ENCODE data around the gene ZNF236.

ZNF236 gene

GRCh38 chr18:76992226-76993084, 170.1 kb downstream of the ZNF236 start:
- no peak for DNase-seq

- DNase-seq: no peak
Observed at GRCh38 chr18:76993085-76993382, 170.7 kb downstream of the ZNF236 start.

GRCh38 chr18:76993573-76993972, 171.2 kb downstream of the ZNF236 start:
- DNase-seq: no peak

- no peak for DNase-seq
Observed at GRCh38 chr18:76994086-76994654, 171.8 kb downstream of the ZNF236 start.

- DNase-seq: no peak
Observed at GRCh38 chr18:76995896-76996295, 173.5 kb downstream of the ZNF236 start.

GRCh38 chr18:76996429-76996828, 174.1 kb downstream of the ZNF236 start:
- no peak for DNase-seq

- DNase-seq: no peak
Observed at GRCh38 chr18:76997951-76998808, 175.8 kb downstream of the ZNF236 start.

- DNase-seq: no peak
Observed at GRCh38 chr18:76999077-76999476, 176.7 kb downstream of the ZNF236 start.

- DNase-seq: peak; percentile 2
Observed at GRCh38 chr18:77000527-77000926, 178.2 kb downstream of the ZNF236 start.

GRCh38 chr18:77001041-77001440, 178.7 kb downstream of the ZNF236 start:
- no peak for DNase-seq

- DNase-seq: no peak
Observed at GRCh38 chr18:77001979-77002378, 179.6 kb downstream of the ZNF236 start.

GRCh38 chr18:77002496-77002895, 180.1 kb downstream of the ZNF236 start:
- DNase-seq: no peak

GRCh38 chr18:77003316-77003715, 181.0 kb downstream of the ZNF236 start:
- DNase-seq: no peak

- DNase-seq: no peak
Observed at GRCh38 chr18:77004555-77005380, 182.4 kb downstream of the ZNF236 start.

- no peak for DNase-seq
Observed at GRCh38 chr18:77005651-77006195, 183.4 kb downstream of the ZNF236 start.

- no peak for DNase-seq
Observed at GRCh38 chr18:77006305-77007175, 184.2 kb downstream of the ZNF236 start.

GRCh38 chr18:77007251-77007650, 184.9 kb downstream of the ZNF236 start:
- DNase-seq: no peak

GRCh38 chr18:77008006-77008405, 185.6 kb downstream of the ZNF236 start:
- no peak for DNase-seq

- DNase-seq: no peak
Observed at GRCh38 chr18:77008576-77009315, 186.4 kb downstream of the ZNF236 start.

- DNase-seq: no peak
Observed at GRCh38 chr18:77009675-77010074, 187.3 kb downstream of the ZNF236 start.

- DNase-seq: no peak
Observed at GRCh38 chr18:77012120-77012519, 189.8 kb downstream of the ZNF236 start.

All from NCI-H1048 (cell line).